Stimulated activated CD8-positive, alpha-beta memory T cell treated with anti-CD3 and anti-CD28 coated beads, Interleukin-12 subunit alpha, Interleukin-12 subunit beta, amount 100 ng/mL, for 4 hours (primary cell): ENCODE results near the gene LDHD.

Experiments
- DNase-seq: peaks from one replicate; pipeline ENCODE4 v3.0.0-alpha.2; 2020; ENCODE audit warnings: low read depth

The LDHD gene

DNA sequence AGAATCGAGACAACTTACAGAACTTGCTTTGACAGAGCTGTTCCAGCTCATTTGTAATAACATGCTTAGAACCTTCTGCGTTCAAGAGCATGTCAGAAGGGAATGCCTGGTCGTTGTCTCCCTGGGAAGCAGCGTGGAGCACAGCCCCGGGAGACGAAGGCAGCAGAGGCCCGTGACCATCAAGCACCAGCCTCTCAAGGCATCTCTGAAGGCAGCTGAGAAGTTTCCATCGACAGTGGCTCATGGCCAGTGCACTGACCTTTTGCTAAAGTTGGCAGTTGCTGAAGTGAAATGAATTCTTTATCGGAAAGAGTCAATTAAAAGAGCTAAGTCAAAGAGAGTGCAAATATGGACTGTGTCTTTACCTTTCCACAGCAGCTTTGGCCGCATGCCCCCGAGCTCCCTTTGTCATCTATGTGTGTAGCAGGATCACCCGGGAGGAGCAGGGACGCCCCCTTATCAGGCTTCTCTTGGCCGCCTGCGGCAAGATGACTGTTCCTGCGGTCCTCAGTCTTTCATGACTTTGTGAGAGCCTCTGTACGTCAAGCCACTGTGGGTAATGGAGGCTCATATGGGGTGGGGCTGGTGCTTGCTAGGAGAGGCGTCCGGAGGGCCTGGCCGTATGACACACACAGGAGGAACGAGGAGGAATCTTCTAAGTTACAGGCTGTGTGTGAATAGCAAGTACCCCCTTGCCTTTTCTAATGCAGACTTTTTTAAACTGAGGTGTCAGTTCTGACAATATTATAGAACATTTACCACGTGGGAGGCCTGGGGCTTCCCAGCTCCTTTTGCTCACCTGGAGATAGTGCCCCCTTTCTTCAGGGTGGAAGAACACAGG lies 54.2 kb downstream of the LDHD start:
- DNase-seq: no peak
